Measurements from ENCODE around the gene ARL13A.

- TF ChIP-seq CTCF (conservative IDR thresholded peaks at IDR 0.05 in 1 of 2, IDR thresholded peaks at IDR 0.05 in 1 of 2; ENCODE audit: low read depth in 1 of 2, low read length in 2 of 2) = no peak
- no peak for TF ChIP-seq EZH2 (IDR thresholded peaks at IDR 0.05; ENCODE audit: low read length, missing control alignments)
Observed at GRCh38 chrX:100984818-100985217, 15.3 kb downstream of the ARL13A start.
